ENCODE results near the gene F2RL2.

The F2RL2 gene

GRCh38 chr5:76592692-76593091 lies 30.5 kb downstream of the F2RL2 start:
- Histone ChIP-seq H3K9me3 (ENCODE audit: insufficient read depth, low read length) (no peaks in the 10 kb centered on the region), H3K4me2 (ENCODE audit: low read depth, low read length, poor library complexity, severe bottlenecking) (no peak overlapping the region), H3K4me3 (ENCODE audit: insufficient read depth, low read length, poor library complexity, severe bottlenecking) (no peak overlapping the region), H3K79me2 (ENCODE audit: insufficient read depth, low read length) (no peaks in the 10 kb centered on the region), H3F3A (ENCODE audit: insufficient read depth) (no peaks in the 10 kb centered on the region), H3K36me3 (ENCODE audit: low read length) (no peaks in the 10 kb centered on the region), H4K20me1 (ENCODE audit: low read depth, low read length) (no peaks in the 10 kb centered on the region), H3K9ac (ENCODE audit: low read length) (no peak overlapping the region), H3K27ac (ENCODE audit: low read depth, low read length) (no peak overlapping the region), H3K9me2 (replicated peaks; ENCODE audit: insufficient read depth, low read length) (no peaks in the 10 kb centered on the region), H2AFZ (ENCODE audit: low read depth, low read length, severe bottlenecking) (no peak overlapping the region), H3K27me3 (ENCODE audit: low read length) (no peaks in the 10 kb centered on the region)
- TF ChIP-seq CTCF (IDR thresholded peaks at IDR 0.05; ENCODE audit: insufficient read depth, low read length, poor library complexity, severe bottlenecking) (no peak), EZH2phosphoT487 (conservative IDR thresholded peaks at IDR 0.05; ENCODE audit: low read length) (no peak)

- H3K9me3 ChIP-seq (ENCODE audit: insufficient read depth, low read length) = no peaks in the 10 kb centered on the region
- no peaks in the 10 kb centered on the region for H3K79me2 ChIP-seq (ENCODE audit: insufficient read depth, low read length)
- no peaks in the 10 kb centered on the region for H3K27me3 ChIP-seq (ENCODE audit: low read length)
- no peak overlapping the region for H2AFZ ChIP-seq (ENCODE audit: low read depth, low read length, severe bottlenecking)
- no peak overlapping the region for H3K27ac ChIP-seq (ENCODE audit: low read depth, low read length)
- no peak overlapping the region for H3K4me2 ChIP-seq (ENCODE audit: low read depth, low read length, poor library complexity, severe bottlenecking)
- no peaks in the 10 kb centered on the region for H4K20me1 ChIP-seq (ENCODE audit: low read depth, low read length)
- no peaks in the 10 kb centered on the region for H3K9me2 ChIP-seq (replicated peaks; ENCODE audit: insufficient read depth, low read length)
- no peak overlapping the region for H3K9ac ChIP-seq (ENCODE audit: low read length)
- no peaks in the 10 kb centered on the region for H3K36me3 ChIP-seq (ENCODE audit: low read length)
- H3F3A ChIP-seq (ENCODE audit: insufficient read depth) = no peaks in the 10 kb centered on the region
- H3K4me3 ChIP-seq (ENCODE audit: insufficient read depth, low read length, poor library complexity, severe bottlenecking) = no peak overlapping the region
- TF ChIP-seq EZH2phosphoT487 (conservative IDR thresholded peaks at IDR 0.05; ENCODE audit: low read length) (no peak), CTCF (IDR thresholded peaks at IDR 0.05; ENCODE audit: insufficient read depth, low read length, poor library complexity, severe bottlenecking) (no peak)
Measured at GRCh38 chr5:76591366-76591765, 31.8 kb downstream of the F2RL2 start.

GRCh38 chr5:76590027-76590426 lies 33.2 kb downstream of the F2RL2 start:
- no peak overlapping the region for H3K4me2 ChIP-seq (ENCODE audit: low read depth, low read length, poor library complexity, severe bottlenecking)
- H3K27ac ChIP-seq (ENCODE audit: low read depth, low read length) = no peak overlapping the region
- no peaks in the 10 kb centered on the region for H3K36me3 ChIP-seq (ENCODE audit: low read length)
- no peak for TF ChIP-seq CTCF (IDR thresholded peaks at IDR 0.05; ENCODE audit: insufficient read depth, low read length, poor library complexity, severe bottlenecking)
- no peak for TF ChIP-seq EZH2phosphoT487 (conservative IDR thresholded peaks at IDR 0.05; ENCODE audit: low read length)
- no peaks in the 10 kb centered on the region for H4K20me1 ChIP-seq (ENCODE audit: low read depth, low read length)
- no peaks in the 10 kb centered on the region for H3F3A ChIP-seq (ENCODE audit: insufficient read depth)
- no peak overlapping the region for H3K4me3 ChIP-seq (ENCODE audit: insufficient read depth, low read length, poor library complexity, severe bottlenecking)
- no peaks in the 10 kb centered on the region for H3K79me2 ChIP-seq (ENCODE audit: insufficient read depth, low read length)
- no peak overlapping the region for H3K9ac ChIP-seq (ENCODE audit: low read length)
- H2AFZ ChIP-seq (ENCODE audit: low read depth, low read length, severe bottlenecking) = no peak overlapping the region
- H3K9me2 ChIP-seq (replicated peaks; ENCODE audit: insufficient read depth, low read length) = no peaks in the 10 kb centered on the region
- no peaks in the 10 kb centered on the region for H3K9me3 ChIP-seq (ENCODE audit: insufficient read depth, low read length)
- no peaks in the 10 kb centered on the region for H3K27me3 ChIP-seq (ENCODE audit: low read length)

All from SU-DHL-6 (cell line).